Hepatocyte (in vitro differentiated cells): Measurements from ENCODE around the gene KANTR.

Source experiments
- CTCF ChIP-seq: fragments of 200-600 bp; sonication (generic); IDR thresholded peaks from 2 replicates; pipeline ENCODE4 v1.5.1; 2016; ENCODE audit warnings: antibody characterized with exemption, mild to moderate bottlenecking; ENCODE audit not compliant: poor library complexity
- EZH2 ChIP-seq: fragments of 200-600 bp; sonication (generic); IDR thresholded peaks from 2 replicates; pipeline ENCODE4 v1.6.1; 2016; ENCODE audit warnings: antibody characterized with exemption, mild to moderate bottlenecking, borderline replicate concordance
- EZH2phosphoT487 ChIP-seq: fragments of 200-600 bp; sonication (generic); IDR thresholded peaks from one replicate; pipeline ENCODE4 v1.6.1; 2018; ENCODE audit warnings: antibody characterized with exemption, mild to moderate bottlenecking, low read depth, moderate library complexity; ENCODE audit not compliant: unreplicated experiment, severe bottlenecking

GRCh38 chrX:53114864-53115549, 21.1 kb downstream of the KANTR start:
- TF ChIP-seq CTCF (no peak), EZH2 (no peak), EZH2phosphoT487 (no peak)
